GM18517 (cell line): Measurements from ENCODE around the gene SAMD4A.

Source experiments
- ATAC-seq: cut with Tn5 transposase; IDR thresholded peaks from one replicate; pipeline ENCODE4 v1.9.1; 2021; ENCODE audit warnings: mild to moderate bottlenecking, moderate library complexity; ENCODE audit not compliant: unreplicated experiment

The SAMD4A gene

DNA sequence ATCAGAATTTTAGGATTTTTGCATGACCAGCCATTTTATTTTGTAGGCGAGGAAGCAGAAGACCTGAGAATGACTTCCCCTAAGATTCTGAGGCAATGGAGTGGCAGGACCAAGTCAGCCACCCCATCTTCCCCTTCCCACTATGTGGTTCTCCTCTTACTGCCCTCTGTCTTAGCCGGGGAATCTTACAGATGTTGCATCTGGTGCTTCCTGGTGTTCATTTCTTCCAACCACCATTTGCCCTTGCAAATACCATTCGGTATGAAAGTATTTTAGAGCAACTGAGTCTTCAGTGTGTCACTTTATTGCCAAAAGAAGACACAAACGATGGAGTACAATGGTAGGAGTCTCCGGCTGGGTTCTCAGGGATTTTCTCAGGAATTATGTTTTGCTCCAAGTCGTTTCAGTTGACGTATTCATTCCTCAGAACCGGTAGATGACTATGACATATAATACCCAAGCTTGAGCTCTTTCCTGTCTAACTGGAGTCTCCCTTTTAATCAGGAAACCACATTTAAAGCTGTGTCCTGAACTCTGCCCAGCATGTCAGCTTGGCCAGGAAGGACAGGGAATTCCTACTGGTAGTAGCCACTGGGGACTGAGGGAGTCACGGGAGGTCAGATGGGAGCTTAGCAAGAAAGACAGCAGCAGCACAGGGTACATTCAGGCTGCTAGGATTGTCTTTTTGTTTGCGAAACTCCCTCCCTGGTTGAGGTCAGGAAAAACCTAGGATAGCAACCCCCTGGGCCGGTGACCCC lies 87.0 kb downstream of the SAMD4A start:
- no peak for ATAC-seq

DNA sequence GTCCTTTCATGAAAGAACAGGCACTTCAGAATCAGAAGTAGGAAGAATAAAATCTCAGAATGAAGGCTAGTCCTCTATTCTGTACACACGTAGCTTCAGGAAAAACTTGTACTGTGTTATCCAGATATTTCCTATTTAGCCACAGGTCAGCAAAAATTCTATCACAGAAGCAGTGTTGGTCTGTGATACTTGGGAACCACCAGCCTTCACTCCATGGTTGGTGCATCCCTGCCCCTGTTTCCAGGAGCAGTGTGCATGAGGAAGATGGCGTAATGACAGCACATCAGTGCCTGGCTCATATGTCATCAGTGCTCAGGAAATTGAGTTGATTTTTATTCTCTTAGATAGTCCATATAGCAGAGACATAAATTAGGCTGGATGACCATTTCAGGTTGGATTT lies 87.7 kb downstream of the SAMD4A start:
- ATAC-seq = no peak

DNA sequence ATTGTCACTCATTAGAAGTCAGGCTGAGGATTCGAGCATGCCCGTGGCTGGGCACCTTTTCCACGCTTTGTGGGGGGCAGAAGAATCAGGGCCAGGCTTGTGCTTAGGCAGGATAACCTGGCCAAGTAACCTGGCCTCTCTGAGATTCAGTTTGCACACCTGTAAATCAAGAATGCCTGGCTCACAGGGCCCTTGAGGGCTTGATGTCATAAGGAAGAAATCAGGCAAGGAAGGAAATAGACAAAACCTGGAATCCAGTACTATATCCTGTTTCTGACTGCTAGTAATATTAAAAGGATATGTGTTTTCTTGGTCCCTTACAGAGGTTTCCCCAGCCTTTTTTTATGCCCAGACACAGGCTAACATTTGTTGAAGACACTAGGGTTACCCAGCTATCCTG lies 91.9 kb downstream of the SAMD4A start:
- no peak for ATAC-seq

DNA sequence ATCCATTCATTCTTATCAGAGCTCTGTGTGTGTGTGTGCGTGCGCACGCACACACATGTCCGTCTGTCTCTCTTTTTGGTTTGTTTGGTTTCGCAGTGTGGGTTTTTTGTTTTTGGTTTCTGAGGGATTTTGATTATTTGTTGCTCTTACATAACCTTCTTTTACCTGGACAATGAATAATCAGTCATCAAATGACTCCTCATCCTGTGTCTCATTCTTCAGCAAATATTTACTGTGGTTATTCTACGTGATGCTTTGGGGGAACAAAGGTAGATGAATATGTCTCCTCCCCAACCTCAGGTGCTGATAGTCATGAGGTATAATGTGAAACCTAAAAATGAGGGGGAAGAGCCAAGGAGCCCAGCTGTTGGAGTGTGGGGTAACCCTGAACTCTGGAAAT lies 92.4 kb downstream of the SAMD4A start:
- no peak for ATAC-seq

DNA sequence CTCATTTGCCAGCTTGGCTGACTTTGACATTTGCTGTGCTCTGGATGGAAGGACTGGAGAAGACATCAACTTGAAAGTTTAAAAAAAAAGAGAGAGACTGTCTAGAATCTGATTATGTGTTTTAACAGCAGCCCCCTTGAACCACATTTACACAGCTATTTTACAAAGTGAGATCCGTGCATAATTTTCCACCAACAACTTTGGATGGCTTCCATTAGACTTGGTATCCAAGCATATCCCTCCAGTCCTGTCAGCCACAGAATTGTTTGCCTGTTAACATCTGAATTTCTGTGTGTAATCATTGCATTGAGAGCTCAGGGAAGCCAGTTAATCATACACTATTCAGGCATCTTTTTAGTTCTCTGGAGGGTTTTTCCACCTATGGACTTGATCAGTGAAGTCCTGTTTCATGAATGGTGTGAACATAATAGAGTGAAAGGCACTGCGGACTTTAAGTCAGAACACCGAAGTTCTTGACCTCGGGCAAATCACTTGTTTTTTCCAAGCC lies 93.7 kb downstream of the SAMD4A start:
- ATAC-seq = no peak

DNA sequence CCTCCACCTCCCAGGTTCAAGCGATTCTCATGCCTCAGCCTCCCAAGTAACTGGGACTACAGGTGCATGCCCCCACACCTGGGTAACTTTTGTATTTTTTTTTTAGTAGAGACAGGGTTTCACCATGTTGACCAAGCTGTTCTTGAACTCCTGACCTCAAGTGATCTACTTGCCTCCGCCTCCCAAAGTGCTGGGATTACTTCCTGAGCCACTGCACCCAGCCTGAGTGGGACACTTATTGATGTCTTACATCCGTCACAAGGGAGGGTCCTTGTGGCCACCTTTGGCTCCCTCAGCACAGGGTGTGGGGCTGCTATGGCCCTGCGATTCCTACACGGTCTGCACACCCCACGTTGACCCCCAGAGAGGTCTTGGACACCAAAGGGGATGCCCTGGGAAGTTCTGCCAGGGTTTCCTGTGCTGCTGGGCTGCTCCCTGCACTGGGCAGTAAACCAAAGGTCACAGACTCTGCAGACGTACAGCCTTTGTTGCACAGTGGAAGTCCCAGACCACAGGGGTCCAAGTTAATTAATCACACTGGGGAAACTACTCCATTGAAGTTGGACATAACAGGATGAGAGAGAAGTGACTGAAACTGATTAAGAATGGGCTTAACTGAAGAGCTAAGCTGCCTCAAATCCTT lies 95.7 kb downstream of the SAMD4A start:
- ATAC-seq = no peak

DNA sequence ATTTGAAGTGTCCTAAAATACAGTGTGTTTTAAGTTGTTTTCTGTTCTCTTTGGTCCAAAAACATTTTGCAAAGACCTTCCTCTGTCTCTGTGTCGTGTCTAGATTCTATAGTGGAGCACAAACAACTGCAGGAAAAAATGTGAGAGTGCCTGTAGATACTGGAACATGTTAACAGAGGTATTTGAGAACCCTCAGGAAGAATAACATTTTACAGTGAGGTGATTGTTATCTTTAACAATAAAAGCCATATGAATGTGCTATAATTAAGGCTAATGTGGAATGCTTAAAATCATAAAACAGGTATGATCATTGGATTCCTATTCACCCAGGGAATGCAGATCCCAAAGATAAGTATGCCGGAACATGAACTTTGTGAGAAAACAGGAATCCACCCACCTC lies 98.0 kb downstream of the SAMD4A start:
- ATAC-seq = no peak

DNA sequence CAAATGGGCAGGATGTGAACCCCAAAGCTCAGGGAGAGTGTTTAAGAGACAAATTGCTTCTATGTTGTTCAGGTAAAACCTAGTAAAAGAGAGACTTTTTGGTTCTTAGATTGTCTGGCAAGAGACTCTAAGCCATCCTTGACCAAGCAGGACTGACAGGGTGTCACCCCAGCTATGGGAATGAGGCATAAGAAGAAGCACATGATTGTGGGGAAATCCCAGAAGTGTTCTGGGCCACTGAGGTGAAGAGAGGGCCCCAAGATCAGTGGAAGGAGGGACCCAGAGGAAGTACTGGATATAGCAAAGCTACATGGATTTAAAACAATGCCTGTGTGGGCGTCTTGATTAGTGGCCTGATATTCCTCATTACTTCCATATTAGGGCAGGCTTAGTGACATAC lies 99.0 kb downstream of the SAMD4A start:
- no peak for ATAC-seq

DNA sequence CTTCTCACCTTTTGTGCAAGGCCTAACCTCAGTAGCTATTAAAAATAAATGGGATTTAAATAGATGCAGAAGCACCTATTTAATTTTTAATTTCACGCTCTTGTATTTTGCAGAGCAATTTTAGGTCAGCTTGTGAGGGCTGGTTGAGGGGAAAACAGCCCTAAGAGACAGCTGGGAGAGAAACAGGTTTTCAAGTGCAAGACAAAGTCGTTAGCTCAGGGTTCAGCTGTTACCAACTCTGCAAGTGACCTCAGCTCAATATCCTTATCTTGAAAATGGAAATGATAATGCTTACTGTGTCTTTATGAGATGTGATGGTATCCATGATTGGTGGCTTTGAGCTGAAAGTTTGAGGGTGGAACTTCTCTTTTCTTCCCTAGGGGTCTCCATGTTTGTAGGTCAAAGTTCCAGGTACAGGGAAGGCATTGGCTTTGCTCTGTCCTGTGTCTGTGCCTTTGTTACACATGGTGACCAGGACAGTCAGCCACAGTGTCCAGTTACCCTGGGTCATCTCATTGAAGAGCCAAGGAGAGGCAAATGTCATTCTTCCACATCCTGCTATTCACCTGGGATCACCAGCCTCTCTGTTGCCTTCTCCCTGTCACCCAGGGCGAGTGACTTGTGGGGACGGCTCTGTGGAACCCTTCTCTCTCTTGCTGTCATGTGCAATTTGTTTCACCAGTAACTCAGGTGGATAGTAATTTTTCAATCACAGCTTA lies 100.3 kb downstream of the SAMD4A start:
- no peak for ATAC-seq

DNA sequence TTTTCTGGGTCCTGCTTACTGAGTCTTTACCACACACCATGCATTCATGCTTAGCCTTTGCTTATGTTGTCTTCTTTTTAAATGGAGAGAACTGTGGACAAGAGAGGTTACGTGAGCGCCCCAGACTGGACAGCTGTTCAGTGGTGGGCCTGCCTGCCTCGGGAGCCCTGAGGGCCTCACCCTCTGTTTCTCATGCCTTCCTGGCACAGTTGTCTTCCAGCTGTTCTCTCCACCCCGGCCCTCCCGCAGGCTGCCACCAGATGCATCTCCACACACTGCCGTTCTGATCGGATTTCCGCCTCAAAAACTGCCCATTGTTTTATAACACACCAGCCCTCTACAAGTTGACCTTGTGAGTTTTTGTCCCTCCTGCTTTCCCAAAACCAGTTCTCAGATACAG lies 100.8 kb downstream of the SAMD4A start:
- no peak for ATAC-seq

DNA sequence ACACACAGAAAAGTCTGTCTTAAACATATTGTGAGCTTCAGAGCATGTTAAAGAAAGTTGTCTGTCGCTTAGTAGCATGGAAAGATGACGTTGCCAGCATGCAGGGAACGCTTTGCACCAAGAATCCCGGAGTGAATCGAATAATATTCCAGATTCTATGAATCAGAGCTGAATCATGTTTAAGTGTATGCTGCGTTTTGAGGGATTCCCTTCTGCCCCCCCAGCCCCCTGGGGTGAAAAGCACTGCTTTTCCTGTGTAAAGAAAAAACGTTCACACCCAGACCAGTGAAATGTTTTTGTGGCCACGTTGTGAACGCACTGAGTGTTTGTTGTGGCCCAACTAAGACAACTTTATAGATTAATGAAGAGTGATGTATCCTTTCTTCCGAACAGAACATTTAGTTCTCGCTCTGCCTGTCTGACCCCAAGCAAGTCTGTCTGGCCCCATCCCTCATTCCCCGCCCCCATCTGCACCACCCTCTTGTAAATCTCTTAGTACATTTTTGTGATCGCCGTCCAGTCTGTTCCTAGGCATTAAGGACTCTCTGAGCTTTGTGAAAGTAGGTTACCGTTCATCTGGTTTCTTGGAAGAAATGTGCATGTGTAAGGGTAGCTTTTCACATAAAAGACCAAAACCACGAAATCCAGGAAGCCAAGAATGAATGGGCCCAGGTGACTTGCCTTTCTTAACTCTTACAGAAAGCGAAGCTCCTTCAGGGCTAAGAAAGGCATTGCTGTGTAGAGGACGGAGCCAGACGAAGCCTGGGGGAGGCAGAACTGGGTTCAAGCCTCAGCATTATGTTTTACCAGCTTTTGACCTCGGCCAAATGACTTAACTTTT lies 103.0 kb downstream of the SAMD4A start:
- ATAC-seq = no peak

DNA sequence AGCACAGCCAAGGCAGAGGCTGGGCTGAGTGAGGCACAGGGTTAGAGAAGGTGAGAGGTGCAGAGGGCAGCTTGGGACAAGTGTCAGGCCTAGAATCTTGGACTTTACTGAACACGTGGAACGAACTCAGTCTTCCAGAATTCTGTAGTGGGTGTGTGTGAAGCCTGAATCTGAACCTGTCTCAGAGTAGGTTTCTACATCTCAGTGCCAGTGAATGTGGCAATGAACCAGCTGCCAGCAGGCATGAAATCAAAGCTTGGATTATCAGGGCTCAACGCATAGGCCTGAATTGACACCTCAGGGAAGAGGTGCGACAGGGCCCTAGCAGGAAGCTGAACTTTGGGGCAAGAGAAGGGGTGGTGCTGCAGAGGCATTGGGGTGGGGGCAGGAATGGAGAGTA lies 104.6 kb downstream of the SAMD4A start:
- no peak for ATAC-seq

DNA sequence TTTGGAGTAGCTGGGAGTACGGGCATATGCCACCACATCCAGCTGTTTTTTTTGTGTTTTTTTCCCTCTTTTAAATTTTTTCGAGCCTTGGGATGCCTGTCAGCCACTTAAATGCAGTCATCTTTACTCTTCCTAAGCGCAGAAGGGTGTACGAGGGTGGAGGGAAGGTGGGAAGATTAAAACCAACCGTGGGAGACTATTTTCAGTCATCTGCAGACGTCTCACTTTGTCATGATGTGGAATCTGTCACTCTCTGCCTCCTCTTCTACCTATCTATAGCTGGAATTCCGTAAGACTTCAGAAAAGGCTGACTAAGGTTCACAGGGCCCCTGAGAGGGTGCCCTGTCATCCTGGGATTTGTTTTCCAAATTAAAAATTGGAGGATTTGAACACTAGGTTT lies 105.3 kb downstream of the SAMD4A start:
- ATAC-seq = no peak

DNA sequence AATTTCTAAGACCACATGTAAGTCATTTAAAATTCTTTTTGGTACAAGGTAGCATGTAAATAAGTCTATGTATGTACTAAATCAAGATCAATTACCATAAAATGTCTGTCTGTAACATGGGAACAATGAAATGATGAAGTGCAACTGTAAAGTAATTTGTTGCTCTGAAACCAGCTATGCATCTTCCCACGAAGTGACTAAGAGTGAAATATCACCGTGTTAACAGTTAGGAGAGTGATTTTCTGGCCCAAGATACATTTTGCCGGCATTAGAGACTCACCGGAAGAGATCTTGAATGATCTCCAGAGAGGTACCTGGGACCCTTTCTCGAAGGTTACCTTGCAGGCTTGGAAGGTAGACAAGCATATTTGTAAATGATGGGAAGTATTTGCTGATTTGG lies 105.8 kb downstream of the SAMD4A start:
- no peak for ATAC-seq

DNA sequence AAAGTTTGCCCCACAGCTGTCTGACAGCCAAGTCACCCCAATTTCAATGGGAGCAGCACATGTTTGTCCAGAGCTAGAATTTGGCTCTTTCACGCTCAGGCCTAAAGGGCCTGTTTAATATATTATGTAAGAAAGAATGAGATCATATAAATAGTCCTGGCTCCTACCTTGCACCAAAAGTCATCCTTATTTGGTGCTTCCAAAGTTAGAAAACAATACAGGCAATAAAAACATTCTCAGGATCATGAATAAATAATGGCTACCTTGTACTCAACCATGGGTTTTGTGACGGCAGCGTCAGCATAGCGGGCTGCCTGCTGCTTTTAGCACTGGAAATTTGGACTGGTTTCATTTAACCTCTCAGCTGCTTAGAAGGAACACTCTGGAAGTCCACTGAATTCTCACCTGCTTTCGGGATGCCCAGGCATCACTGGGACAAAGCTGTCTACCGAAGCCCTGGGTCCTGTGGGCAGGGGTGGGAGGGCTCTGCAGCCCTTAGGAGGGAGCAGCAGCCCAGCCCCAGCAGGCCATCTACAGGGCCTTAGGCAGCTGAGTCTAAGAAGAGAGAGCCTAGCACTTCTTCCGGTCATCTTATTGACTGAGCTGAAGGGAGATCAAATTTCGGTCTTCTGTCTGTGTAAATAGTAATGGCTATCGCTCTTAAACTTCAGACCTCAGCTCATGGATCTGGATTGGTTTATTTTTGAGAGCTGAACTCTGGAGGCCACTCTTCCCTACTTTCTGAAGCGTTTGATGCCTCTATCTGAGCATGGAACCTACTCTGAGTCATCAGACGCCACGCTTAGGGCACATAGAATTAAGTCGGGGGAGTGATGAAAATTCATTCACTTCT lies 106.5 kb downstream of the SAMD4A start:
- ATAC-seq = no peak

DNA sequence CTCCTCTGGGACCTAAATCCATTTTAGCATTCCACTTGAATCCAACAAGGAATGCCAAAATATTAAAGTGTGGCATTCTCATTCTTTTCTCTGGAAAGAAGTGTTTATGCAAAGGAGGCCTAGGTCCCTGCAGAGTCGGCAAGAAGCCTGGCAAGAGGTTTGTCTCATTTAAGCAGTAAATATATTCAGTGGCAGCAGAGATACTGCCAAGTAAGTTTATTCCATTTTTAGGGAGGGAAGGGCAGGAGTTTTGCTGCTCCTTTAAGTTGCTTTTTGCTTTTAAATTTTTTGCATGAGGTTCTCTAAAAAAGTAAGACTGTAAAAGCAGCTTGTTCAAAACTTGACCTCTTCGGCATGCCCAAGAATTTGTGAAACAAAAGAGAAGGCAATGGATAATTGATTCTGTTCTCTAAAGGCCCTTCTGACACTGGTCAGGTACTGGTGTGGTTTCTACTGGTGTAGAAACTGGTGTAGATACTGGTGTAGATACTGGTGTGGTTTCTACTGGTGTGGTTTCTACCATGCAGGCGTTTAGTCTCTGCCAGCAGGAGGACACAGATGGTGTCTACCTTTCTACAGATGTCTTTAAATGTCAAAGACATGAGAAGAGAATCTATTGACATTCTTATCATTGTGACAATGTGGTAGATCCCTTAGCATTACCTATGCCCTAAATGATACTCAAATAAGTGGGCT lies 107.3 kb downstream of the SAMD4A start:
- no peak for ATAC-seq

DNA sequence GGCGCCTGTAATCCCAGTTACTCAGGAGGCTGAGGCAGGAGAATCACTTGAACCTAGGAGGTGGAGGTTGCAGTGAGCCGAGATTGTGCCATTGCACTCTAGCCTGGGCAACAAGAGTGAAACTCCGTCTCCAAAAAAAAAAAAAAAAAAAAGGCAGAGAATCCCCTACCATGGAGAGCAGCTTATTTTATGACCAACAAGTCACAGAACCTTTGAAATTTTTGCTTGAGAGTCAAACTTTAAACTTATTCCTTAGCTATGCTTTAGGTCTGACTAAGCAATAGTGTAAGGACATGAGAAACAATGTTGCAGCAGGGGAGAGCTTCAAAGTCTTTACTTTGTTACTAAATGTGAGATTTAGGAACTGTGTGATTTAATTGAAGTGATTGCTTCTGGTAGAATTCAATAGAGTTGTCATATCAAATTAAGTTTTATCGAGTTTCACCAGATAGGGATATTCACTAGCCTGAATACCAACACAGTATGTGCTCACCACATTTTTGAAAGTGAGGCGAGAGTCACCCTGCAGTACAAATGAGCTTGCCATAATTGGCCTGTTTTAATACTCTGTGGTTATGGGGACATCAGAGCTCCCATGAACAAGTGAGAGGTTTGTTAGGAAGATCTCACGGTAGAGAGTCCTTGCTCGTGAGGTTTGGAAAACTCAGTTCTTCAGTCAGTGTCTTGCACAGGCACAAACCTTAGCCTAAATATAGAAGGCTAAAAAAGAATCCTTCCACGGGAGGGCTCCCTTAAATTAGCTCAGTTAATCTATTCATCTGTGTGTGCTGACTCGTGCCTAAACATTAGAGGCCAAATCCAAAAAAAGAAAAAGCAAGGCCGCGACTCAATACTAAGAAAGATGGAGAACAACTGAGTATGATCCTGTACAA lies 108.6 kb downstream of the SAMD4A start:
- ATAC-seq = no peak
